Pons (tissue), 1 donor: ENCODE measurements around the gene PXMP4.
"Not testable (repeated sequence)": the region's sequence is repeated elsewhere in the genome, so short reads cannot be mapped to it uniquely, and the experiment has no call there.

Experiments used
- DNase-seq: peaks from one replicate; pipeline ENCODE4 v3.0.0-alpha.2; 2016; ENCODE audit warnings: low spot score

PXMP4 gene, protein sequence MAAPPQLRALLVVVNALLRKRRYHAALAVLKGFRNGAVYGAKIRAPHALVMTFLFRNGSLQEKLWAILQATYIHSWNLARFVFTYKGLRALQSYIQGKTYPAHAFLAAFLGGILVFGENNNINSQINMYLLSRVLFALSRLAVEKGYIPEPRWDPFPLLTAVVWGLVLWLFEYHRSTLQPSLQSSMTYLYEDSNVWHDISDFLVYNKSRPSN

GRCh38 chr20:33719989-33720709 is at the start of gene PXMP4:
Gene PXMP4, minus strand, starts transcription at chr20:33720310. Its CDS starts 103 bp downstream, at chr20:33720207.
- peak; percentile 100 for DNase-seq

DNA sequence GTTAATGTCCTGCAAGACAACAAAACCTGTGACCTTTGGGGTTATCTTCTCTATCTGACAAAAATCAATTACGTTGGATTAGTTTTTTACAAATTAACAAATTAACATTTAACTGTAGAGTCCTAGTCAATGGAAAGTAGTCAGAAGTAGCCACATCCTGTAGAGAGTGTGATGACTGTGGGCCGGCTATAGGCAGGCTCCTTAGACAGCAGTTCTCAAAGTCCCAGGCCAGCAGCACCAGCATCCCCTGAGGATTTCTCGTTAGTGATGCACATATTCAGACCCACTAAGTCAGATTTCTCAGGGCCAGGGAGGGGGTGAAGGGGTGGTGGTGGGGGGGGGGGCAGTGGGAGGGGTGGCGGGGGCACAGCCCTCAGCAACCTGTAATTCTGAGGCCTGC is 48.9 kb upstream of the PXMP4 start:
- no peak for DNase-seq

GRCh38 chr20:33767777-33768138 is 47.6 kb upstream of the PXMP4 start:
- DNase-seq, result no peak

GRCh38 chr20:33766686-33767085 is 46.6 kb upstream of the PXMP4 start:
- DNase-seq, result no peak

DNA sequence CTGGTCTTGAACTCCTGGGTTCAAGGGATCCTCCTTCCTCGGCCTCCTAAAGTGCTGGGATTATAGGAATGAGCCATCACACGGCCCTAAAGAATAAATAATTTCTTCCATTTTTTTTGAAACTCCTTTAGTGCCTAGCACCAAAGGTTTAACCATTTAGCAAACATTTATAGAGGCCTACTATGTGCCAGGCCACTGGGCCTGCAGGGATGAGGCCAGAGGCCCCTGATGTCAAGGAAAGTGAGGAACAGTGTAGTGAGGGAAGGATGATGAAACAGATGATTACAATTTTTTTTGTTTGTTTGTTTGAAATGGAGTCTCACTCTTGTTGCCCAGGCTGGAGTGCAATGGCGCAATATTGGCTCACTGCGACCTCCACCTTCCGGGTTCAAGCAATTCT is 45.5 kb upstream of the PXMP4 start:
- no peak for DNase-seq

DNA sequence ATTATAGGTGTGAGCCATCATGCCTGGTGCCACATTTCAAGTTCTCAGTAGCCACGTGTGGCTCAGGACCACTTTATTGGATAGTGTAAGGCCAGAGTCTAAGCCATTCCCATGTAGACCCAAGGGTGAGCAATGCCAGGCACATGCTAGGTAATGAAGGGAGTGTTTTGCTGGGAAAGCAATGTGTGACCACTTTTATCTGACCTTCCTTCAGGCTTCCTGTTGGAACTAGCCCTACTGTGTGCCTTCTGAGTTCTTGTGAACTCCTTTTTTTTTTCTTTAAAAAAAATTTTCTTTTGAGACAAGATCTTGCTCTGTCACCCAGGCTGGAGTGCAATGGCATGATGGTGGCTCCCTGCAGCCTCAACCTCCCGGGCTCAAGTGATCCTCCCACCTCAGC is 45.0 kb upstream of the PXMP4 start:
- no peak for DNase-seq

GRCh38 chr20:33761698-33762250 is 41.7 kb upstream of the PXMP4 start:
- DNase-seq, result no peak

DNA sequence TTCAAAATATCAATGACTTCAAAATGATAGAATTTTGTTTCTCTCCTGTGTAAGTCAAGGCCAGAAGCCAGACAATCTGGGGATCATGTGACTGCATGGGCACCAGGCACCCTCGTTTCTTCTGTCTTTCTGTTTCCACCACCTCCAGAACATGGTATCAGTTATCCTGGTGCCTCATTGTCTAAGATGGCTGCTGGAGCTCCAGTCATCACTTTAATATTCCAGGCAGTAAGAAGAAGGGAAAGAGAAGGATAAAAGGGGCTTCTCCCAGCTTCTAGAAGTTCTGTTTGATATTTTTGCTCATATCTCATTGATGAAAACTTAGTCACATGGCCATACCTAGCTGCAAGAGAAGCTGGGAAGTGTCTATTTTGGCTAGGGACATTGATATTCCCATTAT is 37.3 kb upstream of the PXMP4 start:
- no peak for DNase-seq

GRCh38 chr20:33757046-33757445 is 36.9 kb upstream of the PXMP4 start:
- DNase-seq, result no peak

GRCh38 chr20:33755936-33756490 is 35.9 kb upstream of the PXMP4 start:
- DNase-seq, result not testable (repeated sequence)

- DNase-seq, result no peak
Observed at GRCh38 chr20:33753763-33754162, 33.7 kb upstream of the PXMP4 start.

- DNase-seq, result no peak
Observed at GRCh38 chr20:33753143-33753542, 33.0 kb upstream of the PXMP4 start.

DNA sequence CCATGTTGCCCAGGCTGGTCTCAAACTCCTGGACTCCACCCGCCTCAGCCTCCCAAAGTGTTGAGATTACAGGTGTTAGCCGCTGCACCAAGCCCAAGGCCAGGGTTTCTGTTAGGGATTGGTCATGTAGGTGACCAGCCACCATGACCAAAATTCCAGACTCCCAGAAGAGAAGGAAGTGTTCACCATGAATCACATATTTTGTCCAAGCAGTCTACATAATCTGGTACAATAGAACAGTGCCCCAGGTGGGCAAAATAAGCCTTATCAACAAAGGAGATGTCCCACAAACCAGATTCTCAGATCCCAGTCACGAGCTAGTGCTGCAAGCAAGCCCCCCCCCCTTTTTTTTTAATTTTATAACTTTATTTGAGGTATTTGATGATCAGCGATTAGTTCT is 31.7 kb upstream of the PXMP4 start:
- DNase-seq, result no peak

GRCh38 chr20:33746325-33746998 is 26.4 kb upstream of the PXMP4 start:
- DNase-seq, result no peak

- no peak for DNase-seq
Observed at GRCh38 chr20:33744773-33745385, 24.8 kb upstream of the PXMP4 start.

GRCh38 chr20:33744181-33744580 is 24.1 kb upstream of the PXMP4 start:
- no peak for DNase-seq

GRCh38 chr20:33740189-33740588 is 20.1 kb upstream of the PXMP4 start:
- no peak for DNase-seq

DNA sequence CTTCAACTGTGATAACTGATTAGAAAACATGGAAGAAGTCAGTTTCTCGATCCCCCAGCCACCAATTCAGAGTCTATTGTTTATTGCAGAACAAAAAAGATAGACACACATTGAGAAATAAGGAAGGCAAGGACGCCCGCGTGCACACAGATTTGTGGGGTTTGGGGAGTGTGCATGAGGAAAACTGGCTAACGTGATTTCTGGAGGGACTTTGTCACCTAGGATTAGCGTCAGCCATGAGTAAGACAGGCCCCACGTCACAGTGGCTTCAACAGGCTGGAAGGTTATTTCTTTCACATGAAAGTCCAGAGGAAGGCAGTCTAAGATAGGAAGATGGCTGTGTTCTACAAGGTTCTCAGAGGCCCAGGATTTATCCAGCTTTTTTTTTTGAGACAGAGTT is 19.4 kb upstream of the PXMP4 start:
- DNase-seq, result no peak

DNA sequence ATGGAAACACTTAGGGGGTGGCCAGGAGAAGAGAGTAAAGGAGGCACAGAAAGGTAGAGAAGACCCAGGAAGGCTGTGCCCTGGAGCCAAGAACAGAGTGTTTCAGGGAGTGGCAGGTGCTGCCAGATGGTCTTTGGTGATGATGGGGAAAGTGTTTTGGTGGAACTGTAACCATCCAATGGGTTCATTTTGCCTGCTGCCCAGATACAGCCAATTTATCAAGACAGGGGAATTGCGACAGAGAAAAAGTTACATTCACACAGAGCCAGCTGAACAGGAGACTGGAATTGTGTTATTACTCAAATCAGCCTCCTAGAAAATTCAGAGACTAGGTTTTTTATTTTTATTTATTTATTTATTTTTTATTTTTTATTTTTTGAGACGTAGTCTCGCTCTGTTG is 16.9 kb upstream of the PXMP4 start:
- no peak for DNase-seq

DNA sequence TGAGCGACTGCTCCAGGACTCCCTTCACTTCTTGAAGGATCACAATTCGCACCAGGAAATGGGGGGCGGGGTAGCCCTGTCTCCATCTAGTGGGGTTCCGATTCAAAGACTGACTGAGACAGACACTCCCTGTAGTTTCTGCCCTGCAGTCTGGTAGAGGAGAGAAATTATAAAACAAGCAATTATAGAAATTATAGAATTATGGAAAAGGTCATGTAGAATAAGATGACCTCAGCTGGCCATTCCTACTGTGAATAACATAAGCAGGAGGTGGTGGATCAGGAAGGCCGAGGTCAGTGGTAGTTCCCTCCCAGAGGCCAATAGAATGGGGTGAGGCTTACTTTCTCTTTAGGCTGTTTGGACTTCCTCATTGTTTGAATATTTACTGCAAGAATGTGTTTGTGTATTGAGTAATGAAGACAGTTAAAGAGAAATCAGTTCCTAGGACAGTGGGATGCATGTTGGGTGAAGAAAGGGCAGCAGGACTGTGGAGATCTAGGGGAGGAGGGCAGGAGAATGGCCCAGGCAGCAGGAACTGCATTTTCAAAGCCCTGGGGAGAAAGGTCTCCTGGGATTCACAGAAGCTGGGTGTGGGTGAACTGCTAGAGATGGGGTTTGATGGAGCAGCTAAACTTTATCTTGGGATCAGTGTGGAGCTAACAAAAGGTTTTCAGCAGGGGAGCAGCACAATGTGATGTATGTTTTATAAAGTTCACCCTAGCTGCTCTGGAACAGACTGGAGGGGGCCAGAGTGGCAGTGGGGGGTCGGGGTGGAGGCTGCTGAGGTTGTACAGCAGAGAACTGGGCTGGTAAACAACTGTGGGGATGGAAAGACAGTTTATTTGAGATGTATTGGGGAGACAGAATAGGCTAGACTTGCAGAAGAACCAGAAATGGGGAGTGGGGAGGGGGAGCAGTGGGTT is 13.8 kb upstream of the PXMP4 start:
- peak; percentile 46 for DNase-seq
